Mesenchymal stem cell (in vitro differentiated cells and primary cell): ENCODE data around the gene TLR5.

Experiments used
- DNase-seq: peaks from one replicate; pipeline ENCODE4 v3.0.0-alpha.2; 2013
- H2AFZ ChIP-seq: one replicate; pipeline ENCODE4 v1.6.1; 2013; ENCODE audit warnings: low read depth, mild to moderate bottlenecking, control low read depth, inconsistent platforms, low read length, moderate library complexity
- H2AK5ac ChIP-seq: 2 replicates; pipeline ENCODE4 v1.6.1; 2013; ENCODE audit warnings: low read length, moderate library complexity, mild to moderate bottlenecking, inconsistent platforms; ENCODE audit not compliant: severe bottlenecking
- H2BK120ac ChIP-seq: one replicate; pipeline ENCODE4 v1.6.1; 2013; ENCODE audit warnings: low read depth, mild to moderate bottlenecking, inconsistent platforms, low read length, moderate library complexity
- H2BK12ac ChIP-seq, 2 experiments: one replicate each; pipeline ENCODE4 v1.6.1; 2013; ENCODE audit warnings: inconsistent platforms in 2 of 2, low read length in 2 of 2, mild to moderate bottlenecking in 2 of 2, moderate library complexity in 2 of 2, control low read depth in 1 of 2
- H2BK15ac ChIP-seq: one replicate; pipeline ENCODE4 v1.6.1; 2013; ENCODE audit warnings: mild to moderate bottlenecking, low read depth, inconsistent platforms; ENCODE audit not compliant: poor library complexity, severe bottlenecking
- H2BK5ac ChIP-seq: 2 replicates; pipeline ENCODE4 v1.6.1; 2013; ENCODE audit warnings: low read depth, mild to moderate bottlenecking, low read length, control low read depth, inconsistent platforms; ENCODE audit not compliant: poor library complexity, severe bottlenecking
- H3K14ac ChIP-seq, 2 experiments: one replicate each; pipeline ENCODE4 v1.6.1; 2013; ENCODE audit warnings: inconsistent platforms in 2 of 2, low read length in 2 of 2, control low read depth in 1 of 2, mild to moderate bottlenecking in 1 of 2, moderate library complexity in 1 of 2
- H3K18ac ChIP-seq, 2 experiments: one replicate each; pipeline ENCODE4 v1.6.1; 2013; ENCODE audit warnings: inconsistent platforms in 2 of 2, low read length in 2 of 2, control low read depth in 1 of 2, low read depth in 1 of 2, mild to moderate bottlenecking in 1 of 2
- H3K23ac ChIP-seq, 2 experiments: one replicate each; pipeline ENCODE4 v1.6.1; 2013; ENCODE audit warnings: inconsistent platforms in 2 of 2, low read length in 2 of 2, mild to moderate bottlenecking in 2 of 2, moderate library complexity in 2 of 2, control low read depth in 1 of 2
- H3K27ac ChIP-seq: 2 replicates; pipeline ENCODE4 v1.5.1; 2013; ENCODE audit warnings: mild to moderate bottlenecking, moderate library complexity, low read length, control low read depth, inconsistent platforms; ENCODE audit not compliant: poor library complexity, severe bottlenecking
- H3K27me3 ChIP-seq, 2 experiments: 2 replicates each; pipeline versions ENCODE4 v1.6.1 to v1.7.0; 2013; ENCODE audit warnings: low read length in 2 of 2, mild to moderate bottlenecking in 2 of 2, moderate library complexity in 2 of 2, control low read depth in 1 of 2, inconsistent platforms in 1 of 2; ENCODE audit not compliant: control insufficient read depth in 1 of 2, insufficient read depth in 1 of 2
- H3K36me3 ChIP-seq, 2 experiments: 2 replicates each; pipeline versions ENCODE4 v1.6.1 to v1.7.0; 2013; ENCODE audit warnings: low read length in 2 of 2, control low read depth in 1 of 2, inconsistent platforms in 1 of 2, low read depth in 1 of 2, mild to moderate bottlenecking in 1 of 2; ENCODE audit not compliant: insufficient read depth in 2 of 2, control insufficient read depth in 1 of 2
- H3K4ac ChIP-seq, 2 experiments: one replicate each; pipeline ENCODE4 v1.6.1; 2013; ENCODE audit warnings: inconsistent platforms in 2 of 2, low read length in 2 of 2, mild to moderate bottlenecking in 2 of 2, moderate library complexity in 2 of 2, control low read depth in 1 of 2, low read depth in 1 of 2
- H3K4me1 ChIP-seq: 2 replicates; pipeline ENCODE4 v1.6.1; 2013; ENCODE audit warnings: low read depth, low read length, control low read depth; ENCODE audit not compliant: control insufficient read depth, insufficient read depth
- H3K4me2 ChIP-seq: 2 replicates; pipeline ENCODE4 v1.6.1; 2013; ENCODE audit warnings: low read length, mild to moderate bottlenecking, inconsistent platforms; ENCODE audit not compliant: poor library complexity, severe bottlenecking
- H3K4me3 ChIP-seq, 2 experiments: 2 replicates each; pipeline versions ENCODE4 v1.5.1 to v1.7.0; 2013; ENCODE audit warnings: low read length in 2 of 2, mild to moderate bottlenecking in 2 of 2, control low read depth in 1 of 2, low read depth in 1 of 2; ENCODE audit not compliant: insufficient read depth in 1 of 2
- H3K79me1 ChIP-seq: replicated peaks from 2 replicates; pipeline ENCODE4 v1.6.1; 2013; ENCODE audit warnings: mild to moderate bottlenecking, control low read depth, low read length, inconsistent platforms; ENCODE audit not compliant: poor library complexity, severe bottlenecking
- H3K9ac ChIP-seq: 2 replicates; pipeline ENCODE4 v1.7.0; 2013; ENCODE audit warnings: mild to moderate bottlenecking, low read length, moderate library complexity
- H3K9me3 ChIP-seq: 2 replicates; pipeline ENCODE4 v1.7.0; 2013; ENCODE audit warnings: mild to moderate bottlenecking, low read length; ENCODE audit not compliant: control insufficient read depth
- H4K8ac ChIP-seq: one replicate; pipeline ENCODE4 v1.6.1; 2013; ENCODE audit warnings: inconsistent platforms, mild to moderate bottlenecking, low read length, moderate library complexity
- H4K91ac ChIP-seq: one replicate; pipeline ENCODE4 v1.6.1; 2013; ENCODE audit warnings: mild to moderate bottlenecking, low read length, inconsistent platforms
- WGBS: methylation state at CpG from one replicate; pipeline ENCODE4 v1.1.7; 2013; ENCODE audit warnings: mixed read lengths; 5-methylcytosine and 5-hydroxymethylcytosine counted together

The TLR5 gene

DNA sequence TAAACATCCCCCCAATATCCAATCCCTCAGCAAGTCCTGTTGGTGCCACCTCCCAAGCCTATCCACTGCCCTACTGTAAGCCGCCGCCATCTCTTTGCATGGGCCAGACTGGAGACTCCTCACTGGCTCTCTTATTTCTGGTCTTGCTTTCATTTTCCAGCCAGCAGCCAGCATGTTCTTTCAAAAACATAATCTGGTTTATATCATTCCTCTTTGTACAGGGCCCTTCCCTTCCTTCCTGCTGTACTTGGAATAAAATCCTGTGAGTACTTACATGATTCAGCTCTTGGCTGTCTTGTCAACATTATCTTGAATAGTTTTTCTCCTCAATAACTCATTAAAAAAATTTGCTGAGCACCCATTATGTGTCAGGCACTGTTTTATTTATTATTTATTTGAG lies 28.2 kb downstream of the TLR5 start:
- Histone ChIP-seq H3K36me3 (no peaks in the 10 kb centered on the region), H2AFZ (no peak overlapping the region), H3K27me3 (peaks cover 15 to 16% of the 10 kb centered on the region in 2 experiments), H3K18ac (no peak overlapping the region), H3K9ac (peak overlapping the region; percentile 60), H3K14ac (no peak overlapping the region), H4K91ac (no peak overlapping the region), H2AK5ac (no peak overlapping the region), H3K79me1 (no peaks in the 10 kb centered on the region), H3K9me3 (no peaks in the 10 kb centered on the region), H4K8ac (no peak overlapping the region), H3K4me3 (no peak overlapping the region), H3K4me2 (no peak overlapping the region), H2BK5ac (no peak overlapping the region), H3K4me1 (no peaks in the 10 kb centered on the region), H2BK15ac (no peak overlapping the region), H2BK120ac (no peak overlapping the region), H3K4ac (no peak overlapping the region), H3K23ac (no peak overlapping the region), H2BK12ac (no peak overlapping the region), H3K27ac (no peak overlapping the region)
- WGBS = 97% methylated on average over 2 of the region's 2 CpGs
- peak; percentile 39 for DNase-seq

DNA sequence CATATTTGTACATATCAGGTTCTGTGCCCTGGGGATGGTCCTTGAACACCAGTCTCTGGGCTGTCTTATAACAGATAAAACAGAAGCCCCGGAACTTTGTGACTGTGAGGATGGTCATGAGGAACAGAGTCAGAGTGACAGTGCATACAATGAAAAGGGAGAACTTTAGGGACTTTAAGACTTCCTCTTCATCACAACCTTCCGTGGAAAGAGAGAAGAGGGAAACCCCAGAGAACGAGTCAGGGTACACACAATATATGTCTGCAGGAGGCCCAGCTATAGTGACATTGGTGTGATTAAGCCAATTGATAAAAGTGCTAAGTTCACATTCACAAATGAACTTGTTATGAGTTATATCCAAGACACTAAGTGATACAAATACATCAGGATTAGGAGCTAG lies 32.1 kb downstream of the TLR5 start:
- no peaks in the 10 kb centered on the region for H3K79me1 ChIP-seq
- H4K8ac ChIP-seq = no peak overlapping the region
- no peak for DNase-seq
- no peak overlapping the region for H3K4ac ChIP-seq
- H4K91ac ChIP-seq = no peak overlapping the region
- no peak overlapping the region for H2AK5ac ChIP-seq
- H3K4me1 ChIP-seq = no peaks in the 10 kb centered on the region
- no peak overlapping the region for H2BK5ac ChIP-seq
- no peak overlapping the region for H2AFZ ChIP-seq
- H3K27ac ChIP-seq = no peak overlapping the region
- H3K9ac ChIP-seq = no peak overlapping the region
- no peaks in the 10 kb centered on the region for H3K36me3 ChIP-seq
- H3K18ac ChIP-seq = no peak overlapping the region
- no peak overlapping the region for H3K14ac ChIP-seq
- no peak overlapping the region for H3K4me2 ChIP-seq
- no peaks in the 10 kb centered on the region for H3K9me3 ChIP-seq
- no peak overlapping the region for H3K4me3 ChIP-seq
- H3K27me3 ChIP-seq = peaks cover 21 to 27% of the 10 kb centered on the region in 2 experiments
- no peak overlapping the region for H2BK120ac ChIP-seq
- no peak overlapping the region for H3K23ac ChIP-seq
- no peak overlapping the region for H2BK12ac ChIP-seq
- 100% methylated on average over 1 of the region's 3 CpGs for WGBS
- no peak overlapping the region for H2BK15ac ChIP-seq

DNA sequence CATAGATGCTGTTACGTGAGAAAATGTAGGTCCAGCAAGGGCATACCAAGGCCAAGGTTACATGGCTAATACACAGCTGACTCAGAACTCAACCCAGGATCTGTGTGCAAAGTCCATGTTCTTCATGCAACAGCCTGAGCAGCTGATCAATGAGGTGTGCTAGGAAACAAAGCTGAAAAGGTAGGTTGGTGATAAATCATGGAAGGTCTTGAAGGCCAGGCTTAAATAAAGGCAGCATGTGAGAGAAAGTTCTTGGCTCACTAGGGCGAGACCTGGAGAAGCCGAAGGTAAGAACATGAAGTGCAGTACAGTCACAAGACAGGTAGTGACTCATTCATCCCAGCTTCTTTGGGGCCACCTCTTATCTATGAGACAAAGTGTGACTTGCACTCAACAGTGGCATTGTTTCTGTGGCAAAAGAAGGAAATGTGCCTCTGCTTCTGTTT lies 33.4 kb downstream of the TLR5 start:
- no peaks in the 10 kb centered on the region for H3K4me1 ChIP-seq
- no peak overlapping the region for H4K91ac ChIP-seq
- no peak overlapping the region for H3K4me3 ChIP-seq
- H3K9ac ChIP-seq = no peak overlapping the region
- no peak overlapping the region for H3K14ac ChIP-seq
- no peaks in the 10 kb centered on the region for H3K79me1 ChIP-seq
- no peak overlapping the region for H3K4ac ChIP-seq
- H3K36me3 ChIP-seq = no peaks in the 10 kb centered on the region
- H3K18ac ChIP-seq = no peak overlapping the region
- DNase-seq = no peak
- H2BK15ac ChIP-seq = no peak overlapping the region
- no peak overlapping the region for H2AFZ ChIP-seq
- no peak overlapping the region for H2BK5ac ChIP-seq
- H3K27me3 ChIP-seq = peaks cover 21 to 27% of the 10 kb centered on the region in 2 experiments
- H3K9me3 ChIP-seq = no peaks in the 10 kb centered on the region
- no peak overlapping the region for H2BK12ac ChIP-seq
- H4K8ac ChIP-seq = no peak overlapping the region
- no peak overlapping the region for H3K23ac ChIP-seq
- H2BK120ac ChIP-seq = no peak overlapping the region
- no peak overlapping the region for H3K27ac ChIP-seq
- H2AK5ac ChIP-seq = no peak overlapping the region
- H3K4me2 ChIP-seq = no peak overlapping the region
- WGBS = 81% methylated on average over 3 of the region's 3 CpGs

DNA sequence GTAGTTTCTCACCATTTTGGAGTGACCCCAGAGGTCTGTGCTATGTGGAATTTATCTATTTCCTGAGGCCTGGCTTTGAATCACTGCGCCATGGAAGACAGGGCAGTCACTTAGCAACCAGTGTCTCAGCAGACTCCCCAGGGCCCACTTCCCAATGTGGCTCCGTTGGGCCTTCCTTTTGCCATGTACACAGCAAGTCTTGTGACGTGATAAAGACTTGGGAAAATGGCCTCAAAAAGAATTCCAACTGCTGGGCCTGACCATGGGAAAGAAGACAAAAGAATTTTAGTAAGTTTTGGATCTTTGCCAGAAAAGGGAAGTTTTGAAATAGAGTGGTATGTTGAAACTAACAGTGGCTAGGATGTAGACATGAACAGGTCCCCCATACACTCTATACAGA lies 36.2 kb downstream of the TLR5 start:
- Histone ChIP-seq H3K4me3 (no peak overlapping the region), H2BK120ac (no peak overlapping the region), H3K18ac (no peak overlapping the region), H3K4me1 (peaks cover 3% of the 10 kb centered on the region), H3K9ac (no peak overlapping the region), H2AK5ac (no peak overlapping the region), H3K9me3 (no peaks in the 10 kb centered on the region), H2BK12ac (no peak overlapping the region), H3K79me1 (no peaks in the 10 kb centered on the region), H2BK15ac (no peak overlapping the region), H2BK5ac (no peak overlapping the region), H3K27ac (no peak overlapping the region), H3K36me3 (no peaks in the 10 kb centered on the region), H4K91ac (no peak overlapping the region), H3K4me2 (no peak overlapping the region), H3K23ac (no peak overlapping the region), H3K14ac (no peak overlapping the region), H4K8ac (no peak overlapping the region), H3K27me3 (peaks cover 19 to 22% of the 10 kb centered on the region in 2 experiments), H2AFZ (no peak overlapping the region), H3K4ac (no peak overlapping the region)
- peak; percentile 4 for DNase-seq
- WGBS = 26% methylated on average over 2 of the region's 3 CpGs
